Fibroblast of lung (primary cell): ENCODE results near the gene SLC5A5. TPM values are rescaled to one million over a fixed set of nuclear protein-coding genes. Genes with fewer than 3 reads are reported as not detected.

Experiments used
- DNase-seq, 2 donors: peaks; one replicate each; pipeline versions ENCODE4 v3.0.0 to v3.0.0-alpha.2; 2010; ENCODE audit warnings: low read depth in 2 of 2
- H2AFZ ChIP-seq: 2 replicates; pipeline ENCODE4 v1.5.1; 2012; ENCODE audit warnings: low read length, control low read depth, inconsistent platforms
- H3K27ac ChIP-seq: 2 replicates; pipeline ENCODE4 v1.5.1; 2011; ENCODE audit warnings: low read length, control low read depth; ENCODE audit not compliant: insufficient read depth
- H3K27me3 ChIP-seq: 2 replicates; pipeline ENCODE4 v1.5.1; 2011; ENCODE audit warnings: mild to moderate bottlenecking, low read length; ENCODE audit not compliant: control insufficient read depth, insufficient read depth
- H3K36me3 ChIP-seq: 2 replicates; pipeline ENCODE4 v1.5.1; 2011; ENCODE audit warnings: low read length; ENCODE audit not compliant: control insufficient read depth, insufficient read depth
- H3K4me1 ChIP-seq: 2 replicates; pipeline ENCODE4 v1.5.1; 2011; ENCODE audit warnings: low read length; ENCODE audit not compliant: control insufficient read depth, insufficient read depth; ENCODE audit errors: extremely low read depth
- H3K4me2 ChIP-seq: 2 replicates; pipeline ENCODE4 v1.5.1; 2011; ENCODE audit warnings: low read length, control low read depth; ENCODE audit not compliant: insufficient read depth; ENCODE audit errors: extremely low read depth
- H3K4me3 ChIP-seq, 4 experiments: fragments of 200-600 bp in 1 of 4; sonication (generic) in 1 of 4; replicated peaks in 1 of 4; 2 replicates each; pipeline ENCODE4 v1.5.1; 2011 to 2016; ENCODE audit warnings: low read length in 4 of 4, low read depth in 3 of 4, mild to moderate bottlenecking in 3 of 4, control low read depth in 2 of 4, inconsistent platforms in 1 of 4, mixed read lengths in 1 of 4; ENCODE audit not compliant: insufficient read depth in 1 of 4; ENCODE audit errors: control extremely low read depth in 1 of 4
- H3K79me2 ChIP-seq: 2 replicates; pipeline ENCODE4 v1.5.1; 2012; ENCODE audit warnings: mild to moderate bottlenecking, low read length, inconsistent platforms; ENCODE audit not compliant: control insufficient read depth, insufficient read depth
- H3K9ac ChIP-seq: 2 replicates; pipeline ENCODE4 v1.5.1; 2011; ENCODE audit warnings: mild to moderate bottlenecking, low read length, control low read depth; ENCODE audit not compliant: insufficient read depth
- H3K9me3 ChIP-seq: 2 replicates; pipeline ENCODE4 v1.5.1; 2012; ENCODE audit warnings: low read depth, low read length; ENCODE audit not compliant: control insufficient read depth, insufficient read depth
- H4K20me1 ChIP-seq: 2 replicates; pipeline ENCODE4 v1.5.1; 2011; ENCODE audit warnings: low read length; ENCODE audit not compliant: control insufficient read depth, insufficient read depth; ENCODE audit errors: extremely low read depth
- CTCF ChIP-seq, 2 donors: IDR thresholded peaks in 1 of 2; conservative IDR thresholded peaks in 1 of 2; 1 replicate in 1 of 2; 2 replicates in 1 of 2; pipeline ENCODE4 v1.5.1; 2011 to 2012; ENCODE audit warnings: low read length in 2 of 2, control low read depth in 1 of 2, inconsistent platforms in 1 of 2, low read depth in 1 of 2, mild to moderate bottlenecking in 1 of 2
- EZH2 ChIP-seq: IDR thresholded peaks from 2 replicates; pipeline ENCODE4 v1.5.1; 2012; ENCODE audit warnings: low read length, control low read depth, mild to moderate bottlenecking; ENCODE audit errors: missing control alignments
- polyA plus RNA-seq, 2 donors: library from polyadenylated mRNA; depleted of rRNA in 1 of 2; stranded (reverse) in 1 of 2; unstranded in 1 of 2; fragments of >200 nt; gene quantifications; 2 replicates each; pipeline ENCODE4 v1.2.1, GENCODE V29; 2011 to 2012; ENCODE audit warnings: missing spikeins in 1 of 2
- total RNA-seq: library from RNA; depleted of rRNA; stranded (reverse); fragments of >200 nt; gene quantifications from 2 replicates; pipeline ENCODE4 v1.2.1, GENCODE V29; 2014

SLC5A5 gene
- total and polyA plus RNA-seq, 2 donors (not counting 1 experiment from before 2014, with no cell fraction given), result not detected

DNA sequence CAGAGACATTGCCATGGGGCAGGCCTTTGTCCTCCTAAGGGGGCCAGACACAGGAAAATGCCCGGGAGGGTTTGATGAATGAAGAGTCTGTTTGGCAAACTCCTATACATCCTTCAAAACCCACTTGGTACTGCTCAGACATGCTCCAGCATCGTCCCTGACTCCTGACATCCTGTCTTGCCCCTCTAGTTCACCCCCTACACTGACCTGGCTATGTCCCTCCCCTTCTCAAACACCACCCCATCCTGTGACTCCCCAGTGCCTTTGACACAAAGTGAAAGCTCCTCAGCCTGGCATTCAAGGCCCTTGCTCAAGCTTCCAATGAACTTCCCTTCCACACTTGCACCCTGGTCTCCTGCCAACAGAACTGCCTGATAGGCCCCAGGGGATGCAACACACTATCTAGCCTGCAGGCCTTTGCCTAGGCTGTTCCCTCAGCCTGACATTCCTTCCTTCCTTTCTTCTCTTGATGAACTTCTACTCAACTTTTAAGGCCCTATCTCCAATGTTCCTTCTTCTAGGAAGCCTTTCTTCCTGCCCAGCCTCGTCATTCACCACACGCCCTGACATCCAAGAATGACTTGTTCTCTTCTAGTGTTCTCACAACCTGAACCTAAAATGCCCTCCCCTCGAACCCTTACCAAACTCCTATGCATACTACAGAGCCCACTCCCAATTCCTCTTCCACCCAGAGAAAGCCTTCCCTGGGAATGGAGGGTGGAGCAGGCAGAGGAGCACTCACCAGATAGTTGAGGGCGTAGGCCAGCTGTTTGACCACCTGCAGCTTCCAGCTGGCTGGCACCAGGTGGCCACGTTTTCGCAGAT is 36.4 kb upstream of the SLC5A5 start:
- Histone ChIP-seq H4K20me1 (no peaks in the 10 kb centered on the region), H3K9me3 (no peaks in the 10 kb centered on the region), H3K4me1 (no peaks in the 10 kb centered on the region), H3K27me3 (peaks cover 4% of the 10 kb centered on the region), H3K9ac (no peak overlapping the region), H3K79me2 (no peaks in the 10 kb centered on the region), H3K4me2 (no peak overlapping the region), H2AFZ (no peak overlapping the region), H3K27ac (no peak overlapping the region), H3K4me3 (no peak overlapping the region), H3K36me3 (no peaks in the 10 kb centered on the region)
- DNase-seq, result no peak
- TF ChIP-seq EZH2 (no peak), CTCF (conservative IDR thresholded peaks at IDR 0.05 in 1 of 2, IDR thresholded peaks at IDR 0.05 in 1 of 2; ENCODE audit: low read depth in 1 of 2, low read length in 2 of 2) (no peak)

DNA sequence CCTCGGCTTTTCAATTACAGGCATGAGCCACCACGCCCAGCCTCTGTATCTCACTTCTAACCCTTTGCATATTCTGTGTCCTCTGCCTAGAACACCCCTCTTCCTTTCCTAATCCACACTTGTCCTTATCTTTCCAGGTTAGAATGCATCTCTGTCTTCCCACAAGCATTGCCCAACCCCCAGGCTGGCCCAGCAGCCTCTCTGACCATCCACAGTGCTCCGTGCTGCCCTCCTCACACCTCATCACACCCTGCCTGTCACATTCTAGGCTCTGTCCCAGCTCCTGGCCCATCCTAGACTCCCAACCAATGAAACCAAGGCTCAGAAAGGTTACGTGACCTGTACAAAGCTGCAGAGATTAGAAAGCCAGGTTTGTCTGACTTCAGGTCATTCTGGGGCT is 35.2 kb upstream of the SLC5A5 start:
- H2AFZ ChIP-seq, result no peak overlapping the region
- no peak overlapping the region for H3K9ac ChIP-seq
- no peak for DNase-seq
- no peaks in the 10 kb centered on the region for H3K9me3 ChIP-seq
- H3K4me1 ChIP-seq, result peaks cover 2% of the 10 kb centered on the region
- H3K27ac ChIP-seq, result no peak overlapping the region
- TF ChIP-seq EZH2 (no peak), CTCF (conservative IDR thresholded peaks at IDR 0.05 in 1 of 2, IDR thresholded peaks at IDR 0.05 in 1 of 2; ENCODE audit: low read depth in 1 of 2, low read length in 2 of 2) (no peak)
- no peak overlapping the region for H3K4me3 ChIP-seq
- peaks cover 2% of the 10 kb centered on the region for H3K27me3 ChIP-seq
- H3K79me2 ChIP-seq, result no peaks in the 10 kb centered on the region
- H4K20me1 ChIP-seq, result no peaks in the 10 kb centered on the region
- H3K36me3 ChIP-seq, result no peaks in the 10 kb centered on the region
- H3K4me2 ChIP-seq, result no peak overlapping the region

- H3K9ac ChIP-seq, result no peak overlapping the region
- no peaks in the 10 kb centered on the region for H3K27me3 ChIP-seq
- H3K4me2 ChIP-seq, result no peak overlapping the region
- no peaks in the 10 kb centered on the region for H3K9me3 ChIP-seq
- H3K4me1 ChIP-seq, result peaks cover 2% of the 10 kb centered on the region
- no peaks in the 10 kb centered on the region for H4K20me1 ChIP-seq
- no peak overlapping the region for H3K4me3 ChIP-seq
- no peaks in the 10 kb centered on the region for H3K36me3 ChIP-seq
- DNase-seq, result no peak
- H3K27ac ChIP-seq, result no peak overlapping the region
- H2AFZ ChIP-seq, result no peak overlapping the region
- H3K79me2 ChIP-seq, result no peaks in the 10 kb centered on the region
- no peak for TF ChIP-seq EZH2
- no peak for TF ChIP-seq CTCF (conservative IDR thresholded peaks at IDR 0.05 in 1 of 2, IDR thresholded peaks at IDR 0.05 in 1 of 2; ENCODE audit: low read depth in 1 of 2, low read length in 2 of 2)
Observed at GRCh38 chr19:17837972-17838371, 33.8 kb upstream of the SLC5A5 start.
